HG02884 (cell line): Measurements from ENCODE around the gene ARRB1.
"Not testable (repeated sequence)": the region's sequence is repeated elsewhere in the genome, so short reads cannot be mapped to it uniquely, and the experiment has no call there.

ENCODE experiments used
- ATAC-seq: cut with Tn5 transposase; IDR thresholded peaks from one replicate; pipeline ENCODE4 v1.9.1; 2021; ENCODE audit warnings: mild to moderate bottlenecking, moderate library complexity; ENCODE audit not compliant: unreplicated experiment

Gene ARRB1

DNA sequence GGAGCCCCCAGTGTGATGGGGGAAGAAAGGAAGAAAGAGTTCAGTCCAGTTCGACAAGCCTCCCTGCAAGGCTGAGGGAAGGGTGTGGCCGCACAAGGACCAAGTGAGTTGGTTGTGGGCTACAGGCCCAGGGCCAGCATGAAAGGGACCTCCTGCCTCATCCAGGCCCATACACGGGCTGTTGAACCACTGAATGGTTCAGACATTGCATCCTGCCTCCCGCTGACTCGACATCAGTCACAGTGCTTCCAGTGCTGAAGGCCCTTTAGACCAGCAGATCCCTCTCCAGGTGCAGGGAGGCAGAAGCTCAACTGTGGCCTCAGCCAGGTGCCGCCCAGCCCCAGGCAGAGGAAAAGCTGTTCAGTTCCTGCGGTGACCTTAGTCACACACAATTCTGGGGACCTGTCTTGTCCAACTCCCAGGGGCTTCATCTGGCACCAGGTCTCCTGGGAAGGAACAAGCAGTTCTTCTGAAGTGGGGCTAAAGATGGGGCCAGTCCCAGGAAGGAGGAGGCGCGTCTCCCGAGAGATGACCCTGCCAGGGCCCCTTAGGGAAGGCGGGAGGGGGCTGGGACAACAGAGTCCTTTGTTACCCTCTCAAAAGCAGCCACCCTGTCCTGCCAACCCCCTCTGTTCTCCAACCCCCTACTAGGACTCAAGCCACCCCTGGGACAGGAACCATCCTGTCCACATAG is 6.6 kb downstream of the ARRB1 start:
- ATAC-seq, result no peak

DNA sequence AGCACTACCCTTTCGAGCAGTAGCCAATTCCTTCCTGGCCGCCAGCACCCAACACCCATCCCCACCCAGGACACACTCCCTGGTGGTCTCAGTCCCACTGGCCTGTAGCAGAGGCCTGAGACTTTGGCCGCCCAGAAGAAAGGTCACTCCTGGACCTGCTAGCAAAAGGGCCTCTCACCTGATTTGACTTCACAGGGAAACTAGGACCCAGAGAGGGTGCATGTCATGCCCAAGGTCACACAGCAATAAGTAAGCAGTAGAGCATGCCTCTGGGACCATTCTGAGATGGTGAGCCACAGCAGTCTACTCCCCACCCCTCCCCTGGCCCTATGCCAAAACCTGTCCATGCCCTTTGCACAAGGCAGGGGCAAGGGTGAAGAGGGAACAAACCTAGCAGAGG is 7.3 kb downstream of the ARRB1 start:
- ATAC-seq, result no peak

DNA sequence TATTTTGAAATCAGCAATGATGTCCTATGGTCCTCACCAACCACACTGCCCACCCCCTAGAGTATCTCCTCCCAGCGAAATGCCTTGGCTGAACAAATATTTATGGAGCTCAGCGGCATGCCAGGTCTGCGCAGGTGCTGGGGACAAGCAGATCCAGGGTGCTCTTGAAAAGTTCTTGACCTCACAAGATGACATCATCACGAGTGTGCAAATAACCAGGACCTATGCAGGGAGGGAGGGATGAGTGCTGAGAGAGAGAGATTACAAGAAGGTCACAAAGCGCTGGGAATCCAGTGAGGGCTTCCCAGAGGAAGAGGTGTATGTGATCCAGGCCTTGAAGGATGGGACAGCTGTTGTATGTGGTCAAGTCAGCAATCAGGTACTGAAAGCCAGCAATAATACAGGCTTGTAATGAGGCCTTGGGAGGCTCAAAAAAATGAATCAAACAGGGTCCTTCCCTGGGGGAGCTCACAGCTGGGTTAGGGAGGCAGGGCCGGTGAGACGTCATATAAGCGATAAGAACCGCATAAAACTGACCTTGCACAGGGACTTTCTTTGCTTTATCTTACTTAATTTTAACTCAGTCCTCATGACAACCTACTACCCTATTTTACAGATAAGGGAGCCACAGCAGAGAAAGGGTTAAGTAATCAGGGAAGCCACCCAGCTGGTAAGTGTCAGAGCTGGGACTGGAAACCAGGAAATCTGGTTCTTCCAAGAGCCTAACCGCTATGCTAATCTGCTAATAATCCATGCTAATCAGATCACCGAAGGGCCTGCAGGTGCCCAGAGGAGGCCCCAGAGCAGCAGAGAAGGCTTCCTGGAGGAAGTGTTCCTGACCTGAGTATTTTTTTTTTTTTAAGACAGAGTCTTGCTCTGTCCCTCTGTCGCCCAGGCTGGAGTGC is 8.2 kb downstream of the ARRB1 start:
- ATAC-seq, result no peak

DNA sequence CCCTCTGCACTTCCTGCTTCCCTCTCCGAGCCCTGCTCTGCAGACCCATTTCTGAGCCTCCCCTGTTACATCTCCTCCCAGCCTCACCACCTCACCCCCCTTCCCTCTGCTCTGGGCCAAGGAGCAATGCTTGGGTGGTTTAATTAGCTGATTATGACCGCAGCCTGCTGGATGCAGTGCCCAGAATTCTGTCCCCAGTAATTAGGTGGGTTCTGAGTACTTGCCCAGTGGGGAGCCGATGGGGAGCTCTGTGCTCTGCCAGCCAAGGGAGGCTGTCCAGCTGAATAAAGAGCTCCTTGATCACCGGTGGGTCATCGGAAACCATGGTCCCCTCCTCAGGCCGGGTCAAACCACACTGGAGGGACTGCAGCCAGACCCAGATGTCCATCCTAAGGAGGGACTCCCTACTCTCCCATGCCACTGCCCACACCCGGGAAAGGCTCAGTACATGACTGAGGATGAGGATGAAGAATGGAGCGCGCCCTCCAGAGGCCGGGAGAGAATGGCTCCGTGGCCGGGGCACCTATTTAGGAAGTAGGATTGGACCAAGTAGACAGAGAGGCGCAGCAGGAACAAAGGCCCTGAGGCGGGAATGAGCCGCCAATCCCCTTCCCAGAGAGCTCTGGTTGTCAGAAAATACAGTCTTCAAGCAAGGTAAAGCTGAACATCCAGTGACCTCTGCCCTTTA is 9.1 kb downstream of the ARRB1 start:
- ATAC-seq, result no peak

DNA sequence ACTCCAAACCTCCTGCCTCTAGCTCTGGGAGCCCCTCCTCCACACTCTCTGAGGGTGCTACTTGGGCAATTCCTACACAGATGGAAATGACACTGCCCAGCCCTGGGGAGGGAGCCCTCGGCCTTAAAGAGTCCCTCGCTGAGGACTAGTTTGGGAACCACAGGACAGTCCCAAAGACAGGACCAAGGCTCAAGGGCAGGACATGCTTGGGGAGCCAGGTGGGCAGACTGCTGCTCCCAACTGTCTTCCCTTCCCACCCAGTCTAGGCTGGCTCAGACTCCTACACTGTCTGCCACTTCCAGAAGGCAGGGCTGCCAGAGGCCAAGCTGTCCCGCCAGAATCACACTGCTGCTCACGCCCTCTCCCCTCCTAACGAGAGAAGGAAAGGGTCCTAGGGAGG is 9.8 kb downstream of the ARRB1 start:
- no peak for ATAC-seq

DNA sequence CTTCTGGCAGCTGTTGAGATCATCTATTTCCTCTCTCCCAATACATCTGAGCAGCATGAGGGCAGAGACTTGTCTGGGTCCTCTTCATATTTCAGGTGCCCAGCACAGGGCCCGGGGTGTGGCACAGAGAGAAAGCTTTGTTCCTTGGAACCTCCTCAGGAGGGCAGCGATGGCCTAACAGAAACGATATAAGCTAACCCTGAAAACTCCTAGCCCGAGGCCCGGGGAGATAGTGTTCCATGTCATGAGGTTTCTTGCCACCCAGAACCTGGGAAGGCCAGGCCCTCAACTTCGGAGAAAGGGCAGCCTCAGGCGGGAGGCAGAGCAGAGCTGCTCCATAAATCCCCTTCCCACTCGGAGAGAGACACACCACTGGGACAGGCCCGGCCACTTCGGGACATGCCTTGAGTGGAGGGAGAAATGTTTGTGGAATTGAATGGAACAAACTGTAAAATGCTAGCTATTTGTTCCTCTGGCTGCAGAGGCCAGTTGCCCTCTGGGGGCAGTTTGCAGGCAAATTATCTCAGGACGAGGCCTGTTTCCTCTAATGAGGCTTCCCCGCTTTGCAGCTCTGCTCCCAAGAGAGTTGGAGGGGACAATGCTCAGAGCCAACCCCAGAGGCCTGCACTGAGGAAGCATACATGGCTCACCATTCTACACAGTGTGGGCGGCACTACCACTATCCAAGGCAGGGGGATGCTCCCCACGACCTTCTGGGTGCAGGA is 11.6 kb downstream of the ARRB1 start:
- no peak for ATAC-seq

DNA sequence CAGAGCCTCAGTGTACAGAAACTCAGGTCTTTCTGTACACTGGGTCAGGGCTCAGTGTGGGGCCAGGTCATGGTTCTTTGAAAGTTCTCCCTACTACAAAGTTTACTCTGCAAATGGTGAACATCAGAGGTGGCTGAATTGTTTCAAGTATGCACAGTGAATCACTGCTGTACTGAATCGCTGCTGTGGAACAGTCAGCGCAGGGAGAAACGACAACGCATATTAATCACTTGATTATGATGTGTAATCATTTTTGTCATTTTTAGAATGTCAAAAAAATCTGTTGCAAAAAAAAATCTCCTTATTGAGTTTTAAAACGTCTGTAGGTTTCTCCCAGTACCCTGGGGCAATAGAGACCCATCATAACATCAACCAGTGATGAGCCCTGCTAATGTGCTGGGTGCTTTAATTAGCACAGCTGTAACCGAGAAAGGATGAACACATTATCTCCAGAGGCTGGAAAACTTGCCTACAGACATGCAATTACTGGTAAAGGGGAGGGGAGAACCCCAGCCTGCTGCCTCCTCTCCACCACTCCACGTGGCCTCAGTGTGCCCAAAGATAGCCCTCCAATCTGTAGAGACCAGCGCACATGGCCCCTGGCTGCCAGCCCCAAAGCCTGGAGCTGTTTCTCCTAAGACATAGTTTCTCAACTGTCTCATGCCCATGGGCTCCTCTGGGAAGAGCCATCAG is 12.8 kb downstream of the ARRB1 start:
- no peak for ATAC-seq

DNA sequence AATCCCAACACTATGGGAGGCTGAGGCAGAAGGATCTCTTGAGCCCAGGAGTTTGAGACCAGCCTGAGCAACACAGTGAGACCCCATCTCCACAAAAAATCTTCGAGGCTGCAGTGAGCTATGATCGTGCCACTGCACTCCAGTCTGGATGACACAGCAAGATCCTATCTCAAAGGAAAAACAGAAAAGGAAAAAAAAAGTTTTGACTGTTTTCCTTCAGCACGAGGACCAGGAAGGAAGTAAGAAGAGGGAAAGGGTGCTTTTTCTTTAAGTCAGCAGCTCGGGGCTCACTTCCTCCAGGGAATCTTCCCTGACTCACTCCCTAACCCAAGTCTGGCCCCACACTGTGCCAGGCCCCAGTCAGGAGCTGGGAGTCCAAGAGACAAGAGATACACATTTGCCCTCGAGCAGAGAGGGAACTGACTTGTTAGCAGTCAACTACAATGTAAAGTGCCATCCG is 14.2 kb downstream of the ARRB1 start:
- ATAC-seq, result no peak

DNA sequence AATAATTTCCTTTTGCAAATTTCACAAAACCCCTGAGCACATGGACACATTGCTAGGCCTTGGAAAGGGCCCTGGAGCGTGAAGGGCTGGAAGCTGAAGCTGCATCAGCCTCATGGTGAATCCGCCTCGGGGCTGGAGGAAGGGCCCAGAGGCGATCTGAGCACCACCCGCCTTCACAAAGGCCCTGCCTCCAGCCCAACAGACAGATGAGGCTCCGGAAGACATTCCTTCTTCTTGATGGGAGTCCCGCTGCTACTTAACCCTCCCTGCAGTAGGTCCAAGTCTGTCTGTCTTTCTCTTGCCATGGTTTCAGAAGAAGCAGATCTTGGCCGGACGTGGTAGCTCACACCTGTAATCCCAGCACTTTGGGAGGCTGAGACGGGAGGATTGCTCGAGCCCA is 16.5 kb downstream of the ARRB1 start:
- no peak for ATAC-seq

DNA sequence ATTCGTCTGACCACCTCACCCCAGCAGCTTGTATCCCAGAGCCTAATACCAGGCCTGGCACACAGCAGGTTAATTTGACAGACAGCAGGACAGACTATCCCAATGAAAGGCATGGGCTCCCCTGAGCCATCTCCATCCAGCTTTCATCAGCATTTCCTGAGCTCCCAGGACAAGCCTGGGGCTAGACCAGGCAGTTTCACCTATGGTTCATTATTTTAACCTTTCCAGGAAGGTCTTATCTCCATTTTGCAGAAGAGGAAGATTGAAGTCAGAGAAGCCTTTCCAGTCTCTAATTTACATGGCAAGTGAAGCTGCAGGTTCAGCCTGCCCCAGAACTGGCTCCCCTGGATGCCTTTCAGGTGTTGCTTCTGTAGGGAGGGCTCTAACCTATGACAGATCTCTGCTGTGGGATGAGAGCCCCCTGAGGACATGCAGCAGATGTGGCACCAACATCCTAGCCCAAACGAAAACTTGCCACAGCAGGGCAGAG is 17.0 kb downstream of the ARRB1 start:
- no peak for ATAC-seq

DNA sequence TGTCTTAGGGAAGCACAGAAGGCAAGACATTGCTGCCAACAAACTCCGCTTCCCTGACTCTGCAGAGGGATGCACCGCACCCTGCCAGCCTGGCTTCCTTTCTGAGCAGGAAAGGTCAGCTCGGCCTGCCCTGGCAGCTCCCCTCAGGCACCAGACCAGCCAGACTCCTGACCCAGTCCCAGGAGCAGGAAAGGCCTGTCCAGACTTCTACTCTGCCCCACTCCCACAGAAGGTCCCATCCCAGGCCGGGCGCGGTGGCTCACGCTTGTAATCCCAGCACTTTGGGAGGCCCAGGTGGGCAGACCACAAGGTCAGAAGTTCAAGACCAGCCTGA is 17.7 kb downstream of the ARRB1 start:
- ATAC-seq, result no peak

DNA sequence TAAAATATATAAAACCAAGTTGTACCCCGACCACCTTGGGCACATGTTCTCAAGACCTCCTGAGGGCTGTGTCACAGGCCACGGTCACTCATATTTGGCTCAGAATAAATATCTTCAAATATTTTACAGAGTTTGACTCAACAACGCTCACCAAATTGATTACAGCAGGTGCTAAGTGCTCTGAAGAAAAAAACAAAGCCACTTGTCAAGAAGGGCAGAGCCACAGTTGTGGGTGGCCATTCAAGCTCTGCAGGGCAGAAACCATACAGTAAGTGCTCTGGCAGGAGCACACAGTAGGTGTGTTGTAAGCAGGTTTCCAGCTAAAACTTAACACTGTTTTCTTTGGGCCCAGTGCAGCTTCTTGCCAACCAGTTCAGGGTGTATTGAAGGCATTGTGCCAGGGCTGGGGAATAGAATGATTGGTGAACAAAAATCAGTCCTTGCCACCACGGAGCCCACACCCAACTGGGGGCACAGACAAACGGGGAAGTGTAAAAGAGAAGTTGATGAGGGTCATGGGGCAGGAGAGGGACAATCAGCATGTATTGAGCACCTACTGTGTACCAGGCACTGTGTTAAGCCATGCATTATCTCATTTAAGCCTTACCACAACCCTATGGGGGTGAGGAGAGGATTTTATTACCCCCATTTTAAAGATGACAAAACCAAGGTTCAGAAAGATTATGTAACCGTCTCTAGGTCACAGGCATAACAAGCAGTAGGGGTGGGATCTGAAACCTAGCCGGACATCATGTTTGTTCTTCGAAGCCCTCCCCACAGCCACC is 18.2 kb downstream of the ARRB1 start:
- no peak for ATAC-seq

DNA sequence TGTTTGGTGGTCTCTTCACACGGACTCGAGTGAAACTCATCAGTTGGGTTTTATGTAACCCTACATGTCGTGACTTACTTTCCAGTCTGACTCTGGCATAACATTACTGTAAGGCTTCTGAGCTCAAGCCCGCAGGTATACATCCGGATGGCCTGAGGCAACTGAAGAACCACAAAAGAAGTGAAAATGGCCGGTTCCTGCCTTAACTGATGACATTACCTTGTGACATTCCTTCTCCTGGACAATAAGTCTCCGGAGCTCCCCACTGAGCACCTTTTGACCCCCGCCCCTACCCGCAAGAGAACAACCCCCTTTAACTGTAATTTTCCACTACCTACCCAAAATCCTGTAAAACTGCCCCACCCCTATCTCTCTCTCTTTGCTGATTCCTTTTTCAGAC is 19.7 kb downstream of the ARRB1 start:
- ATAC-seq, result not testable (repeated sequence)

DNA sequence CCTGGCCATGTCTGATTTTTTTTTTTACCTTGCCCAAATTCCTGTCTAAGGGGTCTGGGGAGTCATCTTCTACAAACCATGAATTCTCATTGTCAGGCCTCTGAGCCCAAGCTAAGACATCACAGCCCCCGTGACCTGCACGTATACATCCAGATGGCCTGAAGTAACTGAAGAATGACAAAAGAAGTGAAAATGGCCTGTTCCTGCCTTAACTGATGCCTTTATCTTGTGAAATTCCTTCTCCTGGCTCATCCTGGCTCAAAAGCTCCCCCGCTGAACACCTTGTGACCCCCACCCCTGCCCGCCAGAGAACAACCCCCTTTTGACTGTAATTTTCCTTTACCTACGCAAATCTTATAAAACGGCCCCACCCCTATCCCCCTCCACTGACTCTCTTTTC is 20.2 kb downstream of the ARRB1 start:
- ATAC-seq, result not testable (repeated sequence)

DNA sequence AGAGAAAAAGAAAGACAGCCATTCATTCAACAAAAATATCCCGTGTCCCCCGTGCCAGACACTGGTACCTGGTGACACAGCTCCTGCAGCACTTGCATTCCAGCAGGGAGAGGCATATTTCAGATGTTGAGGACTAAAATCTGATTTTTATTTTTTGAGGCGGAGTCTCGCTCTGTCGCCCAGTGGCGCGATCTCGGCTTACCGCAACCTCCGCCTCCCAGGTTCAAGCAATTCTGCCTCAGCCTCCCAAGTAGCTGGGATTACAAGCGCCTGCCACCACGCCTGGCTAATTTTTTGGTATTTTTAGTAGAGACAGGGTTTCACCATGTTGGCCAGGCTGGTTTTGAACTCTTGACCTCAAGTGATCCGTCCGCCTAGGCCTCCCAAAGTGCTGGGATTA is 20.6 kb downstream of the ARRB1 start:
- ATAC-seq, result not testable (repeated sequence)

DNA sequence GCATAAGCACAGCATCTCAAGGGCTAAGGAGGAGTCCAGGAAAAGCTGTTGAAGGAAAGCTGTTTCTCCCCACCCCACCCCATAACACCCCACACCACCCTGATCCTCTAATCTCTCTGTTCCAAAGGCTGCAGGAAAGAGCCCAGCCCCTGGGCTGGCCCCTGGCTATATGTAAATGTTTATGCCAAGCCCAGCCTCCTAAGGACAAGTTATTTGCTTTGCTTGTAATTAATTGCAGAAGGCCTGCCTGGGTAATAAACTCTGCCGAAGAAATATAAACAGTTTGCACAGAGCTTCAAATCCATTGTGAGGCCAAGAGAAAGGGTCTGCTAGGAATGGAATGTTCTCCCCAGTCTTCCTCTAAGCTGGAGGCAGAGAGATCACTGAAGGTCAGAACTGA is 21.2 kb downstream of the ARRB1 start:
- no peak for ATAC-seq

DNA sequence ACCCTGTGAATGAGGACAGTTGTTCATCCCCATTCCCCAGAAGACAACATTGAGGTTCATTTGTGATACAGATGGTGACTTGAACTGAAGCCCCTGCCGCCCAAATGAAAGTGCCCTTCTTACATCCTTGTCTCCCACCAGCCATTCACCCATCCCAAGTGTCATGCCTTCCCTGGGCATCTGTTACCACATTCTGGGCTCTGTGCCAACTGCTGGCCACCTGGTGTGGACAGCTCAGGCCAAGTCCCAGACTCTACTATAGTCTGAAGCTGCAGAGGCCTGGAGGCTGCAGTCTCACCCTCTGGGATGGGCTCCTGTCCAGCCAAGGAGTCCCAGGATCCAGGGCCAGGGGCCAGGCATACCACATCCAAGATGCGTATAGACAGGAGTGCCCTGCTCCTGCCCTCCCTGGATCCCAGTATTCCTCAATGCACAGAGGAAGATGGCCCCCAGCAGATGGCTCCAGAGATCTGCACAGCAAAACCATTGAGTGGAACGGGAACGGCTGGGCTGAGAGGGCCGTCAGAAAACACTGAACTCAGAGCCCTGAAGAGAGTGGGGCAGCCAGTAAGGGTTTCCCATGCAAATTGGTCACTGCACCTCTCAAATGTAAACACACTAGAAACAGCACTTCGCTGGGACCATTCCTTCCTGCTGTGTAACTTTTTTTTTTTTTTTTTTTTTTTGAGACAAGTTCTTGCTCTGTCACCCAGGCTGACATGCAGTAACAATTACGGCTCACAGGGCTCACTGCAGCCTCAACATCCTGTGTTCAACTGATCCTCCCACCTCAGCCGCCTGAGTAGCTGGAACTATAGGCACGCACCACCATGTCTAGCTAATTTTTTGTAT is 22.8 kb downstream of the ARRB1 start:
- no peak for ATAC-seq

DNA sequence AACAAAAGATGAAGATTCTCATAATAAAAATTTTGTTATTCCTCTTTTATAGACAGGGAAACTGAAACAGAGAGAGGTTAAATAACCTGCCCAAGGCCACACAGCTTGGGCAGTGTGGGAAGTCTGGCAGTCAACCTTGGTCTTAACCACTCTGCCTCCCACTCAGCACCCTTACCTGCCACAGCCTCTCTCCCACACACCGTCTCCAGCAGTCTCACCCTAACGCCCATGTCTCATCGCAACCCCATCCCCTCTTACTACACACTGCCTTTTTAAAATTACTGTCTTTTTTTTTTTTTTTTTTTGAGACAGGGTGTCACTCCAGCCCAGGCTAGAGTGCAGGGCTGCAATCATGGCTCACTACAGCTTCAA is 25.0 kb downstream of the ARRB1 start:
- no peak for ATAC-seq
